H1 (cell line): ENCODE measurements around the gene SBF2. TPM values are rescaled to one million over a fixed set of nuclear protein-coding genes. Genes with fewer than 3 reads are reported as not detected.

ENCODE experiments used
- CTCF ChIA-PET: fragments of 300-600 bp; sonication (Branson Sonifier 250); formaldehyde crosslinking; loops from one replicate; lab custom pipeline; 2021; ENCODE audit not compliant: partially characterized antibody; lab: Charles Lee
- POLR2A ChIA-PET: fragments of 300-600 bp; sonication (Branson Sonifier 250); formaldehyde crosslinking; loops from one replicate; lab custom pipeline; 2021; ENCODE audit warnings: inconsistent platforms; ENCODE audit not compliant: partially characterized antibody; lab: Charles Lee
- DNase-seq, 2 experiments: peaks; one replicate each; pipeline versions ENCODE4 v3.0.0 to v3.0.0-alpha.2; 2010 to 2022; ENCODE audit warnings: low spot score in 2 of 2, low read depth in 1 of 2, mixed read lengths in 1 of 2
- FAIRE-seq: peaks from 2 replicates; lab custom pipeline; 2011; peaks lifted over from hg19 to GRCh38; lab: Jason Lieb, UNC
- H2AFZ ChIP-seq: 2 replicates; pipeline ENCODE4 v1.8.1; 2012; ENCODE audit warnings: low read length, inconsistent platforms
- H2AK5ac ChIP-seq: 2 replicates; pipeline ENCODE4 v1.6.1; 2013; ENCODE audit warnings: low read depth, low read length
- H2BK120ac ChIP-seq: replicated peaks from 2 replicates; pipeline ENCODE3; 2013; ENCODE audit warnings: low read depth, low read length, inconsistent platforms
- H2BK12ac ChIP-seq: 2 replicates; pipeline ENCODE4 v1.6.1; 2013; ENCODE audit warnings: low read depth, low read length
- H2BK15ac ChIP-seq: 2 replicates; pipeline ENCODE4 v1.6.1; 2013; ENCODE audit warnings: low read length
- H2BK20ac ChIP-seq: 2 replicates; pipeline ENCODE4 v1.6.1; 2013; ENCODE audit warnings: low read length
- H2BK5ac ChIP-seq: 2 replicates; pipeline ENCODE4 v1.6.1; 2013; ENCODE audit warnings: low read depth, low read length
- H3K14ac ChIP-seq: 2 replicates; pipeline ENCODE4 v1.6.1; 2013; ENCODE audit warnings: inconsistent platforms; ENCODE audit not compliant: insufficient read length
- H3K18ac ChIP-seq: 2 replicates; pipeline ENCODE4 v1.6.1; 2013; ENCODE audit warnings: low read length; ENCODE audit errors: extremely low read depth
- H3K23ac ChIP-seq: 2 replicates; pipeline ENCODE4 v1.6.1; 2013; ENCODE audit warnings: inconsistent platforms; ENCODE audit not compliant: insufficient read length
- H3K23me2 ChIP-seq: 2 replicates; pipeline ENCODE4 v1.6.1; 2013; ENCODE audit warnings: low read depth, low read length
- H3K27ac ChIP-seq: 2 replicates; pipeline ENCODE4 v1.6.1; 2011; ENCODE audit warnings: low read depth, low read length, inconsistent platforms
- H3K27me3 ChIP-seq, 4 experiments: replicated peaks in 1 of 4; 1 replicate in 1 of 4; 2 replicates in 3 of 4; pipeline versions ENCODE4 v1.6.1 to v1.8.1; 2011 to 2013; ENCODE audit warnings: low read length in 3 of 4, mild to moderate bottlenecking in 3 of 4, inconsistent platforms in 2 of 4, mixed read lengths in 2 of 4, moderate library complexity in 1 of 4; ENCODE audit not compliant: control insufficient read depth in 3 of 4, insufficient read depth in 3 of 4; ENCODE audit errors: extremely low read depth in 1 of 4
- H3K36me3 ChIP-seq, 4 experiments: 2 replicates each; pipeline versions ENCODE4 v1.6.1 to v1.8.1; 2011 to 2013; ENCODE audit warnings: mild to moderate bottlenecking in 4 of 4, low read length in 3 of 4, moderate library complexity in 2 of 4, control low read depth in 1 of 4, inconsistent platforms in 1 of 4; ENCODE audit not compliant: insufficient read depth in 4 of 4, control insufficient read depth in 2 of 4
- H3K4ac ChIP-seq: replicated peaks from 2 replicates; pipeline ENCODE3; 2013; ENCODE audit warnings: low read length, low read depth, mixed read lengths, inconsistent platforms; ENCODE audit not compliant: insufficient read length
- H3K4me1 ChIP-seq, 4 experiments: replicated peaks in 1 of 4; 1 replicate in 1 of 4; 2 replicates in 3 of 4; pipeline versions ENCODE4 v1.6.1 to v1.8.1; 2011 to 2013; ENCODE audit warnings: low read length in 3 of 4, inconsistent platforms in 2 of 4, mixed read lengths in 1 of 4; ENCODE audit not compliant: insufficient read depth in 4 of 4, control insufficient read depth in 3 of 4
- H3K4me2 ChIP-seq, 2 experiments: 2 replicates each; pipeline versions ENCODE4 v1.6.1 to v1.8.1; 2011 to 2013; ENCODE audit warnings: low read depth in 2 of 2, low read length in 2 of 2, control low read depth in 1 of 2, inconsistent platforms in 1 of 2, mild to moderate bottlenecking in 1 of 2; ENCODE audit not compliant: insufficient read depth in 1 of 2
- H3K4me3 ChIP-seq, 4 experiments: fragments of 200-600, 300-600 bp in 1 of 4; sonication (generic), shearing (Covaris generic), sonication (Bioruptor Twin) in 1 of 4; 2 replicates each; pipeline versions ENCODE4 v1.5.1 to v1.8.1; 2011 to 2016; ENCODE audit warnings: low read length in 4 of 4, low read depth in 3 of 4, control low read depth in 2 of 4, inconsistent platforms in 2 of 4, mild to moderate bottlenecking in 2 of 4, mixed read lengths in 1 of 4, moderate library complexity in 1 of 4; ENCODE audit not compliant: insufficient read depth in 2 of 4; ENCODE audit errors: extremely low read depth in 1 of 4
- H3K56ac ChIP-seq: replicated peaks from 2 replicates; pipeline ENCODE3; 2013; ENCODE audit warnings: low read depth, mild to moderate bottlenecking, mixed read lengths, low read length, inconsistent platforms; ENCODE audit not compliant: insufficient read length
- H3K79me1 ChIP-seq: 2 replicates; pipeline ENCODE4 v1.6.1; 2013; ENCODE audit warnings: low read depth, low read length, control low read depth
- H3K79me2 ChIP-seq, 2 experiments: 2 replicates each; pipeline versions ENCODE4 v1.6.1 to v1.8.1; 2012 to 2013; ENCODE audit warnings: low read length in 2 of 2, mild to moderate bottlenecking in 2 of 2, inconsistent platforms in 1 of 2; ENCODE audit not compliant: insufficient read depth in 2 of 2, control insufficient read depth in 1 of 2
- H3K9ac ChIP-seq, 4 experiments: replicated peaks in 1 of 4; 1 replicate in 1 of 4; 2 replicates in 3 of 4; pipeline versions ENCODE4 v1.6.1 to v1.8.1; 2011 to 2013; ENCODE audit warnings: low read depth in 3 of 4, low read length in 3 of 4, control low read depth in 2 of 4, mild to moderate bottlenecking in 2 of 4, moderate library complexity in 2 of 4, inconsistent platforms in 1 of 4; ENCODE audit errors: extremely low read depth in 1 of 4
- H3K9me3 ChIP-seq, 2 experiments: 2 replicates each; pipeline versions ENCODE4 v1.6.1 to v1.8.1; 2012 to 2013; ENCODE audit warnings: mild to moderate bottlenecking in 2 of 2, moderate library complexity in 2 of 2, control low read depth in 1 of 2, inconsistent platforms in 1 of 2, low read depth in 1 of 2, low read length in 1 of 2, mixed read lengths in 1 of 2; ENCODE audit not compliant: insufficient read depth in 2 of 2
- H4K20me1 ChIP-seq, 2 experiments: replicated peaks in 1 of 2; 2 replicates each; pipeline versions ENCODE3 to v1.8.1; 2011 to 2013; ENCODE audit warnings: inconsistent platforms in 2 of 2, low read length in 2 of 2, mild to moderate bottlenecking in 1 of 2; ENCODE audit not compliant: insufficient read depth in 2 of 2, control insufficient read depth in 1 of 2
- H4K5ac ChIP-seq: 2 replicates; pipeline ENCODE4 v1.6.1; 2013; ENCODE audit warnings: low read length, low read depth, mixed read lengths, inconsistent platforms; ENCODE audit not compliant: insufficient read length
- H4K8ac ChIP-seq: 2 replicates; pipeline ENCODE4 v1.8.0; 2013; ENCODE audit warnings: mild to moderate bottlenecking, moderate library complexity, low read length, inconsistent platforms; ENCODE audit not compliant: insufficient read depth; ENCODE audit errors: extremely low read depth
- H4K91ac ChIP-seq: replicated peaks from 2 replicates; pipeline ENCODE3; 2013; ENCODE audit warnings: low read length, mixed read lengths, inconsistent platforms; ENCODE audit not compliant: insufficient read length
- BACH1 ChIP-seq: IDR thresholded peaks from 2 replicates; pipeline ENCODE4 v1.6.1; 2012; ENCODE audit warnings: low read length, improper control_type of control experiment
- CTBP2 ChIP-seq: IDR thresholded peaks from 2 replicates; pipeline ENCODE4 v1.7.0; 2011; ENCODE audit warnings: borderline replicate concordance, mild to moderate bottlenecking, moderate library complexity, mixed read lengths, low read length; ENCODE audit not compliant: insufficient read depth, insufficient read length
- KDM4A ChIP-seq: IDR thresholded peaks from one replicate; pipeline ENCODE4 v1.7.1; 2012; ENCODE audit warnings: low read depth, mild to moderate bottlenecking, moderate library complexity, low read length, inconsistent platforms; ENCODE audit not compliant: severe bottlenecking
- NANOG ChIP-seq: IDR thresholded peaks from 2 replicates; pipeline ENCODE4 v1.6.1; 2011; ENCODE audit warnings: low read length, low read depth, mild to moderate bottlenecking, inconsistent platforms; ENCODE audit not compliant: insufficient read depth, poor library complexity, severe bottlenecking
- NRF1 ChIP-seq: IDR thresholded peaks from 2 replicates; pipeline ENCODE4 v1.6.1; 2011; ENCODE audit warnings: mild to moderate bottlenecking, low read depth, low read length, improper control_type of control experiment
- RNF2 ChIP-seq: fragments of 200-900, 300-1000 bp; sonication (generic); IDR thresholded peaks from 2 replicates; pipeline ENCODE4 v1.7.1; 2016; ENCODE audit warnings: borderline replicate concordance, low read depth, mild to moderate bottlenecking, antibody characterized with exemption, low read length; ENCODE audit not compliant: poor library complexity, severe bottlenecking; ENCODE audit errors: missing control alignments
- SP4 ChIP-seq: IDR thresholded peaks from 2 replicates; pipeline ENCODE4 v1.6.1; 2012; ENCODE audit warnings: low read length, inconsistent platforms
- TBP ChIP-seq: IDR thresholded peaks from 2 replicates; pipeline ENCODE4 v1.6.1; 2011; ENCODE audit warnings: low read depth, low read length, improper control_type of control experiment
- TEAD4 ChIP-seq: IDR thresholded peaks from 2 replicates; pipeline ENCODE4 v1.6.1; 2012; ENCODE audit warnings: low read depth, low read length, inconsistent platforms, mixed read lengths
- YY1 ChIP-seq: IDR thresholded peaks from 2 replicates; pipeline ENCODE4 v1.6.1; 2011; ENCODE audit warnings: low read depth, mild to moderate bottlenecking, low read length
- WGBS, 2 experiments: shearing (Covaris generic) in 1 of 2; methylation state at CpG; one replicate each; pipeline versions ENCODE4 v1.1.6 to v1.1.7; 2013 to 2015; ENCODE audit warnings: low lambda C conversion rate in 2 of 2, mixed read lengths in 2 of 2, inconsistent platforms in 1 of 2, low coverage in 1 of 2, missing lambda C conversion rate in 1 of 2; ENCODE audit not compliant: insufficient replicate concordance in 2 of 2, insufficient coverage in 1 of 2, insufficient read length in 1 of 2; ENCODE audit errors: extremely low coverage in 1 of 2, missing lambda C conversion rate in 1 of 2; 5-methylcytosine and 5-hydroxymethylcytosine counted together
- polyA plus RNA-seq, 7 experiments: library from polyadenylated mRNA; depleted of rRNA in 3 of 7; stranded (reverse) in 5 of 7; unstranded in 2 of 7; fragments of >200 nt in 5 of 7; fragments of 200-250 nt in 2 of 7; gene quantifications; 1 replicate in 5 of 7; 2 replicates in 1 of 7; 4 replicates in 1 of 7; pipeline versions ENCODE4 v1.2.1 to v1.2.3, GENCODE V29; 2011 to 2013; ENCODE audit warnings: missing spikeins in 2 of 7, mixed read lengths in 2 of 7
- total RNA-seq: library from RNA; stranded (reverse); fragmentation: NEBNext Ultra II Directional; extraction: Animal tissue kit (Norgen Biotek cat#: 25700); gene quantifications from 2 replicates; pipeline ENCODE4 v1.2.1, GENCODE V29; 2021
- TF ChIP-seq, protein P1 (sequence below): IDR thresholded peaks from 2 replicates; pipeline ENCODE4 v1.6.1; 2011; ENCODE audit warnings: low read depth, mild to moderate bottlenecking, low read length; ENCODE audit not compliant: insufficient read depth

The SBF2 gene
- total and polyA plus RNA-seq, 2 of the 8 experiments (the other 6 are each of a cell fraction or from before 2014, with no cell fraction given): 36.7 to 50.5 TPM

DNA sequence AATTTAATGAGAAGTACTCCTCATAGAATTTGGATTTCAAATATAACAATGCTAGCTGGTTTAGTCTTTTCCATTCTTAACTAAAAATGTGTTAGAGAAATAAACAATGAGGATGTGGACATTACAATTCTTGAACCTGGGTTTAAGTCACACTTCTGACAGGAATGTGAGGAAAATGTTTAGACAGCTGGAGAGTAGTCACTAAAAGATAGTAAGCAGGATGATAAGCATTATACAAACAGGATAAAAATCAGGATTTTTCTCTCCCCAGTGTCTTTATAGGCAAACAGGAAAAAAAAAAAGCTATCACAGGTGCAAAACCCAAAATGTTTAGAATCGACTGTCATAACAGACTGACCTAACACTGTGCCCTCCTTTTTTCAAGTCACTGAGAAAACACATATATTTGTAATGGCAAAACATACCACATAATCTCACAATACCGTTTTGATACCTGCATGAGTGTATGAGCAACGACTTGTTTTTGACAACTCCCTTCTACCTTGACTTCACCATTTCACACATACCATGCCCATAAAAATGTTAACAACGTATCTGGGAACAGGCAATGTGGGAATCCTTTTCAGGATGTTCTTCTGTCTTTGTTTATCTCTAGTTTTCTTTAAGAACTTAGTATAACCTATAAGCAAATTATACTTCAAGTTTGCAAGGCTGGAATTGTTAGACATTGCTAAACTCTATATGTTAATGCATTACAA is 242.0 kb downstream of the SBF2 start:
- CTCF ChIA-PET: interaction anchor here (1.2 kb wide), 1 partner anchor 25 kb away, joined by 4 read pairs; no protein-coding TSS in a partner anchor

More for the DNA sequence above, 242.0 kb downstream of the SBF2 start:
- Histone ChIP-seq H3K18ac (no peak overlapping the region), H2AK5ac (no peak overlapping the region), H3K23me2 (no peaks in the 10 kb centered on the region; the same call in 1 of the 2 replicates), H3K27me3 (peaks cover 0 to 1% (median 0%) of the 10 kb centered on the region in 4 experiments; a peak in 1 of 7 replicates), H3K27ac (no peak overlapping the region), H3K4ac (no peak overlapping the region), H2BK20ac (no peak overlapping the region), H2AFZ (no peak overlapping the region), H4K20me1 (no peaks in the 10 kb centered on the region), H3K79me2 (no peaks in the 10 kb centered on the region), H2BK12ac (no peak overlapping the region), H3K14ac (no peak overlapping the region), H3K4me1 (no peaks in the 10 kb centered on the region), H3K36me3 (no peaks in the 10 kb centered on the region), H4K8ac (no peak overlapping the region), H4K5ac (no peak overlapping the region), H3K79me1 (no peaks in the 10 kb centered on the region), H3K56ac (no peak overlapping the region), H2BK5ac (no peak overlapping the region), H3K4me2 (no peak overlapping the region), H3K9ac (no peak overlapping the region), H3K9me3 (no peaks in the 10 kb centered on the region), H2BK120ac (no peak overlapping the region), H2BK15ac (no peak overlapping the region), H3K4me3 (no peak overlapping the region), H4K91ac (no peak overlapping the region), H3K23ac (no peak overlapping the region)
- FAIRE-seq (peak; percentile 55), DNase-seq (no peak)
- WGBS, 2 experiments: 63% methylated on average over 4 of the region's 4 CpGs; no CpG with 5 or more reads in 1 of the 2 experiments
- TF ChIP-seq TEAD4 (no peak), NANOG (no peak), RNF2 (no peak), TBP (no peak), BACH1 (no peak), NRF1 (no peak), KDM4A (no peak), YY1 (no peak), SP4 (no peak), CTBP2 (no peak)
- TF ChIP-seq, protein P1, sequence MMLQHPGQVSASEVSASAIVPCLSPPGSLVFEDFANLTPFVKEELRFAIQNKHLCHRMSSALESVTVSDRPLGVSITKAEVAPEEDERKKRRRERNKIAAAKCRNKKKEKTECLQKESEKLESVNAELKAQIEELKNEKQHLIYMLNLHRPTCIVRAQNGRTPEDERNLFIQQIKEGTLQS: no peak
- POLR2A ChIA-PET: no interaction called here
